ENCODE results near the gene CTIF.

GRCh38 chr18:48713309-48713708, 174.5 kb downstream of the CTIF start:
- TF ChIP-seq EZH2 (optimal IDR thresholded peaks at IDR 0.05; ENCODE audit: low read depth, low read length) (no peak), EZH2phosphoT487 (IDR thresholded peaks at IDR 0.05; ENCODE audit: low read length) (no peak)

Measured in MM.1S (cell line).